GM13977 (cell line): ENCODE measurements around the gene ZFP64.
"Not testable (repeated sequence)": the region's sequence is repeated elsewhere in the genome, so short reads cannot be mapped to it uniquely, and the experiment has no call there.

Experiments used
- DNase-seq: peaks from one replicate; pipeline ENCODE4 v3.0.0; 2012; ENCODE audit warnings: low spot score
- in situ Hi-C: fragments of 300-500 bp; cut with MboI; formaldehyde crosslinking; loops from one replicate; pipeline ENCODE4 v1.12.0; 2022; ENCODE audit warnings: low sequenced_read_pairs, low pct_unique_long_range_greater_than_20kb, mixed read lengths, inconsistent platforms; ENCODE audit not compliant: unreplicated experiment
- TF ChIP-seq, protein P1 (sequence below): IDR thresholded peaks from 2 replicates; pipeline ENCODE4 v1.5.1; 2012; ENCODE audit warnings: mild to moderate bottlenecking, control low read depth; ENCODE audit not compliant: insufficient read depth; ENCODE audit errors: extremely low read depth, missing control alignments

The ZFP64 gene

DNA sequence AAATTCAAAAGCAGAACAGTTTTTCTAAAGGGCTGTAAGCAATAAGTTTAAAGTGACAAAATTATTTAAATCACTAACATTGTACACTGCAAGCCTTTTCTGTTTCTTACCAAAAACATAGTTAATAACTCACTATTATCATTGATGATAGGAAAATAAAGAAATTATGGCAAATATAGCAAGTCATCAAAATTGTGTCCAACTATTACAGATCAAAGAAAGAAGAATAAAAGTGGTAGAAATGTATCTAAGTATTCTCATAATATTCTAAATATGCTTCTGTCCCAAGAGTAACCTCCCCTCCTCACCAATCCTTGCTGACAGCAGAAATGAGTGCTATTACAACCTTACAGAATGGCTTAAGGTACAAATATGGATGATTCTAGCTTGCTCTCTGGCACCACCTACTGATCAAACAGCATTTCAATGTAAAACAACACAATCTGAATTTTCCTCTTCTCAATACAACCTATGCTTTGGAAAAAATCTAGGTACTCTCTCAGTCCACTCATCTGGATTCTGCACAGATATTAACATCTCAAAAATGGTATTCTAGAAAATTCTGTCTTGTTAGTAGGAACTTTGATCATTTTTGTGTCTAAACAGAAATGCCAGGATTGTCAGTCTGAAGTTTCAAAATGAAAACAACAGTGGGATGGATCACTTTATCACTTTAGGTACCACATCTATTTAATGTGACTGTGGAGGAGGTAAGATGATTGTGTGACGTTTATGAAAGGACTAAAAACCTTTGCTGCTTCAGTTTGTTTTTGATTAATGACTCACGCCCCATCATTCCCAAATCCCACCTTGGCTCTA, 40.9 kb downstream of the ZFP64 start:
- in situ Hi-C loops: no loop called here
- DNase-seq: peak; percentile 75
- TF ChIP-seq, protein P1, sequence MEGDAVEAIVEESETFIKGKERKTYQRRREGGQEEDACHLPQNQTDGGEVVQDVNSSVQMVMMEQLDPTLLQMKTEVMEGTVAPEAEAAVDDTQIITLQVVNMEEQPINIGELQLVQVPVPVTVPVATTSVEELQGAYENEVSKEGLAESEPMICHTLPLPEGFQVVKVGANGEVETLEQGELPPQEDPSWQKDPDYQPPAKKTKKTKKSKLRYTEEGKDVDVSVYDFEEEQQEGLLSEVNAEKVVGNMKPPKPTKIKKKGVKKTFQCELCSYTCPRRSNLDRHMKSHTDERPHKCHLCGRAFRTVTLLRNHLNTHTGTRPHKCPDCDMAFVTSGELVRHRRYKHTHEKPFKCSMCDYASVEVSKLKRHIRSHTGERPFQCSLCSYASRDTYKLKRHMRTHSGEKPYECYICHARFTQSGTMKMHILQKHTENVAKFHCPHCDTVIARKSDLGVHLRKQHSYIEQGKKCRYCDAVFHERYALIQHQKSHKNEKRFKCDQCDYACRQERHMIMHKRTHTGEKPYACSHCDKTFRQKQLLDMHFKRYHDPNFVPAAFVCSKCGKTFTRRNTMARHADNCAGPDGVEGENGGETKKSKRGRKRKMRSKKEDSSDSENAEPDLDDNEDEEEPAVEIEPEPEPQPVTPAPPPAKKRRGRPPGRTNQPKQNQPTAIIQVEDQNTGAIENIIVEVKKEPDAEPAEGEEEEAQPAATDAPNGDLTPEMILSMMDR: peak; percentile 76

DNA sequence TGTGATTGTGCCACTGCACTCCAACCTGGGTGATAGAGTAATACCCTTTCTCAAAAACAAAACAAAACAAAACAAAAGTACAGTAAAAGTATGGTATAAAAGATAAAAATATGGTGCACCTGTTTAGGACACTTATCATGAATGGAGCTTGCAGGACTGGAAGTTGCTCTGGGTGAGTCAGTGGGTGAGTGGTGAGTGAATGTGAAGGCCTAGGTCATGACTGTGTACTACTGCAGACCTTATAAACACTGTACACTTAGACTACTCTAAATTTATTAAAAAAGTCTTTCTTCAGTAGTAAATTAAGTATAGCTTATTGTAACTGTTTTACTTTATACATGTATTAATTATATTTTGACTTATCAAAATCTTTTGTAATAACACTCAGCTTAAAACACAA, 46.0 kb downstream of the ZFP64 start:
- DNase-seq: no peak
- TF ChIP-seq, protein P1: no peak
- in situ Hi-C loops: loop anchor here (25.0 kb wide), 1 partner anchor 242 kb away; no protein-coding TSS in a partner anchor

DNA sequence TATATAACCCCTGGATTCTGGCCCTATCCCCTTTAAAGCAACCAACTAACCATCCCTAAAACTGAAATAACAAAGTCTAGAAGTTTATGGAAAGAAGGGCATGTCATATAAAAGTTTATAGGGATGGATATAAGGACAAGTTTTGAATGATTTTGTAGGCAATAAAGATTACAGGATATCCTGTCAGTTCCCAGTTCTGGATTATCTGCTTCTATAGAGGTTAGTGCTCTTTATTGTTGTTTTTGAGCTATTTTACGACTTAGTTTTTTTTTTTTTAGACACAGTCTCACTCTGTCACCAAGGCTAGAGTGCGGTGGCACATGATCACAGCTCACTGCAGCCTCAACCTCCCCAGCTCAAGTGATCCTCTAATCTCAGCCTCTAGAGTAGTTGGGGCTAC, 48.3 kb downstream of the ZFP64 start:
- in situ Hi-C loops: loop anchor here (25.0 kb wide), 1 partner anchor 244 kb away; no protein-coding TSS in a partner anchor
- TF ChIP-seq, protein P1: no peak
- no peak for DNase-seq

DNA sequence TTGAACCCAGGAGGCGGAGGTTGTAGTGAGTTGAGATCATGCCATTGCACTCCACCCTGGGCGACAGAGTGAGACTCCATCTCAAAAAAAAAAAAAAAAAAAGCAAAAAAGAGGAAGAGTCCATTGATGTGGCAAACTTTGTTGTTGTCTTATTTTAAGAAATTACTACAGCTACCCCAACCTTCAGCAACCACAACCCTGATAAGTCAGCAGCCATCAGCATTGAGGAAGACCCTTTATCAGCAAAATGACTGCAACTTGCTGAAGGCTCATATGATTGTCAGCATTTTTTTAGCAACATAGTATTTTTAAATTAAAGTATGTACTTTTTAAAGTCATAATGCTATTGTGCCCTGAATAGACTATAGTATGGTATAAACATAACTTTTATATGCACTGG, 48.8 kb downstream of the ZFP64 start:
- no peak for DNase-seq
- in situ Hi-C loops: loop anchor here (25.0 kb wide), 1 partner anchor 245 kb away; no protein-coding TSS in a partner anchor
- TF ChIP-seq, protein P1: no peak

DNA sequence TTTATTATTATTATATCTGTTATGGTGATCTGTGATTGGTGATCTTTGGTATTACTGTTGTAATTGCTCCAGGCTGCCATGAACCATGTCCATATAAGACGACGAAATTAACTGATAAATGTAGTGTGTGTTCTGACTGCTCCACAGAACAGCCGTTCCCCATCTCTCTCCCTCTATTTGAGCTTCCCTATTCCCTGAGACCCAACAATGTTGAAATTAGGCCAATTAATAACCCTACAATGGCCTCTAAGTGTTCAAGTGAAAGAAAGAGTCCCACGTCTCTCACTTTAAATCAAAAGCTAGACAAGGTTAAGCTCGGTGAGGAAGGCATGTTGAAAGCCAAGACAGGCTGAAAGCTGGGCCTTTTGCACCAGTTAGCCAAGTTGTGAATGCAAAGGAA, 51.6 kb downstream of the ZFP64 start:
- no peak for DNase-seq
- in situ Hi-C loops: loop anchor here (25.0 kb wide), 1 partner anchor 247 kb away; no protein-coding TSS in a partner anchor
- TF ChIP-seq, protein P1: no peak

DNA sequence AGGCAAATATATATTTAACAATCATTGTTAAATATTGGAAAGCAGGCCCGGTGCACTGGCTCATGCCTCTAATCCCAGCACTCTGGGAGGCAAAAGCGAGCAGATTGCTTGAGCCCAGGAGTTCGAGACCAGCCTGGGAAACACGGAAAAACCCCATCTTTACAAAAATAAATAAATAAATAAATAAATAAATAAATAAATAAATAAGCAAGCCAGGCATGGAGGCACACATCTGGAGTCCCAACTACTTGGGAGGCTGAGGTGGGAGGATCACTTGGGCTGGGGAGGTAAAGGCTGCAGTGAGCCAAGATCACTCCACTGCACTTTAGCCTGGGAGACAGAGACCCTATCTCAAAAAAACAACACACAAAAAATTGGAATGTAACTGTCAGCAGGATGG, 53.7 kb downstream of the ZFP64 start:
- no peak for DNase-seq
- TF ChIP-seq, protein P1: no peak
- in situ Hi-C loops: loop anchor here (25.0 kb wide), 1 partner anchor 249 kb away; no protein-coding TSS in a partner anchor

DNA sequence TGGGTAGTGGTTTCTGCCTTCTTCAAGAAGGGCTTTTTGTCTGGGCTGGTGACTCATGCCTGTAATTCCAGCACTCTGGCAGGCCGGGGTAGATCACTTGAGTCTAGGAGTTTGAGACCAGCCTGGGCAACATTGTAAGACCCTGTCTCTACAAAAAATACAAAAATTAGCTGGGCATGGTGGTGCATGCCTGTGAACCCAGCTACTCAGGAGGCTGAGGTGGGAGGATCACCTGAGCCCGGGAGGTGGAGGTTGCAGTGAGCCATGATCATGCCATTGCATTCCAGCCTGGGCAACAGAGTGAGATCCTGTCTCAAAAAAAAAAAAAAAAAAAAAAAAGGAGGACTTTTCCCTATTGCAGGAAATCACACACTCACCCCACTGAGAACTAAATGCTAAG, 57.9 kb downstream of the ZFP64 start:
- not testable (repeated sequence) for DNase-seq
- in situ Hi-C loops: loop anchor here (25.0 kb wide), 1 partner anchor 254 kb away; no protein-coding TSS in a partner anchor
